ENCODE data around the gene ATXN7.

The ATXN7 gene

DNA sequence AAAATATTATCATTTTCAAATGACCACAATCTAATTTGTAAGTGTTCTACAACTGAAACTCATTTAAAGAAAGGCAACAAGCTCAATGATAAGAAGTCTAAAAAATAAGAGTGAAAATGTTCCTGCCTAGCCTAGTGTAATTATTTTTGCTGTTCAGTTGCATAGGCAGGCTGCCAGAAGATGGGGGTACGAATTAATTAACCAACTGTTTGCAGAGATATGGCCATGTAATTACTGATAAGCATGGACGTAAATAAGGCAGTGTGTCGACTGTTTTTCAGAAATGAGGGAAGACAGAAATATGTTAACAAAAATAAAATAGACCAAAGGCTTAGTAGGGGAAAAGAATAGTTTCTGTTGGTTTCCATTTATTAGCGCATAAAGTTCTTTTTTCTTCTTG, 73.3 kb downstream of the ATXN7 start:
- TF ChIP-seq POLR2AphosphoS5 (IDR thresholded peaks at IDR 0.05; ENCODE audit: low read depth, low read length) (no peak), SIN3A (IDR thresholded peaks at IDR 0.05; ENCODE audit: borderline replicate concordance, insufficient read depth, low read length) (no peak)

DNA sequence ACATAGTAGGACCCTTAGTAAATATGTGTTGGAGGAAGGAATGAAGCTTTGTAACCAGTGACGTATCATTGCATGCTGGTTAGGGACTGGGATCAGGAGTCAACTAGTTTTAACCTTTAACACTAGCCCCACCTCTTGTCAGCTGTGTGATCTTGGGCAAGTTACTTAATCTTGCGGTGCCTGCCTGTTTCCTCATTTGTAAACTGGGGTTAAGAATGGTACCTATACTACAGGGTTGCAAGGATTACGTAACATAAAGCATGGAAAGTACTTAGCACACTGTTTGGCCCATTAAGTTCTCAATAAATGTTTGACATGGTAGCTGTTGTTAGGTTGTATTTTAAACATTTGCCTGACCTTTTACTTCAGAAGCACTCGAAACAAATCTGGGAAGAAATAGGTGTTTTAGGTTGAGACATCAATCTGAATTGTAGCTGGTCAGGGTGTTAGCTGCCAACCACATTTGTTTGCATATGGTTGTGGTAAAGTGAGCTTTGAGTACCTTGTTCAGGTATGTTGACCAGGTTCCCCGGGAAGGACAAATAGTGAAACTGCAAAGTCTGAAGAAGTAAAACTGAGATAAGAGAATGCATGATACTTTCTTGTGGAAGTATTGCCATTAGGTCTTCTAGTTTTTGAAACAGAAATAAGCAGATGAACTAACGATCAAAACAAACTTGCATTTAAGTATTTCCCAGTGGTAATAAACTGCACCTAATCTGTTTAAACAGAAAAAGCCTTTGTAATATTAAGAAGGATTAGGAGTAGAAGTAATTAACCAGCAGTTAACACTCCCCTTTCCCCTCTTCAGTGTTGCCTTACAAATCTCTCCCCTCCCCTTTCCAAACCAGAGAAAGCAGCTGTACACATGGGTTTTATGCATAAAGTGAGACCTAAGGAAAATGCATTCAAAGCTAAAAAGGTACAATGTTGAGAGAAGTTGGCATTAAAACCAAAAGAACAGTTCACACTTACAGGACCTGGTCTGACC, 74.3 kb downstream of the ATXN7 start:
- TF ChIP-seq SIN3A (IDR thresholded peaks at IDR 0.05; ENCODE audit: borderline replicate concordance, insufficient read depth, low read length) (no peak), FOXP2 (optimal IDR thresholded peaks at IDR 0.05; ENCODE audit: borderline replicate concordance, extremely low read depth, extremely low read length, insufficient read depth) (no peak), TAF1 (IDR thresholded peaks at IDR 0.05; ENCODE audit: borderline replicate concordance, insufficient read depth, low read length) (no peak), POLR2AphosphoS5 (IDR thresholded peaks at IDR 0.05; ENCODE audit: low read depth, low read length) (no peak)
- TF ChIP-seq, protein P1, sequence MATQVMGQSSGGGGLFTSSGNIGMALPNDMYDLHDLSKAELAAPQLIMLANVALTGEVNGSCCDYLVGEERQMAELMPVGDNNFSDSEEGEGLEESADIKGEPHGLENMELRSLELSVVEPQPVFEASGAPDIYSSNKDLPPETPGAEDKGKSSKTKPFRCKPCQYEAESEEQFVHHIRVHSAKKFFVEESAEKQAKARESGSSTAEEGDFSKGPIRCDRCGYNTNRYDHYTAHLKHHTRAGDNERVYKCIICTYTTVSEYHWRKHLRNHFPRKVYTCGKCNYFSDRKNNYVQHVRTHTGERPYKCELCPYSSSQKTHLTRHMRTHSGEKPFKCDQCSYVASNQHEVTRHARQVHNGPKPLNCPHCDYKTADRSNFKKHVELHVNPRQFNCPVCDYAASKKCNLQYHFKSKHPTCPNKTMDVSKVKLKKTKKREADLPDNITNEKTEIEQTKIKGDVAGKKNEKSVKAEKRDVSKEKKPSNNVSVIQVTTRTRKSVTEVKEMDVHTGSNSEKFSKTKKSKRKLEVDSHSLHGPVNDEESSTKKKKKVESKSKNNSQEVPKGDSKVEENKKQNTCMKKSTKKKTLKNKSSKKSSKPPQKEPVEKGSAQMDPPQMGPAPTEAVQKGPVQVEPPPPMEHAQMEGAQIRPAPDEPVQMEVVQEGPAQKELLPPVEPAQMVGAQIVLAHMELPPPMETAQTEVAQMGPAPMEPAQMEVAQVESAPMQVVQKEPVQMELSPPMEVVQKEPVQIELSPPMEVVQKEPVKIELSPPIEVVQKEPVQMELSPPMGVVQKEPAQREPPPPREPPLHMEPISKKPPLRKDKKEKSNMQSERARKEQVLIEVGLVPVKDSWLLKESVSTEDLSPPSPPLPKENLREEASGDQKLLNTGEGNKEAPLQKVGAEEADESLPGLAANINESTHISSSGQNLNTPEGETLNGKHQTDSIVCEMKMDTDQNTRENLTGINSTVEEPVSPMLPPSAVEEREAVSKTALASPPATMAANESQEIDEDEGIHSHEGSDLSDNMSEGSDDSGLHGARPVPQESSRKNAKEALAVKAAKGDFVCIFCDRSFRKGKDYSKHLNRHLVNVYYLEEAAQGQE (IDR thresholded peaks at IDR 0.05; ENCODE audit: insufficient read depth in 1 of 2, low read depth in 2 of 2, low read length in 2 of 2) = no peak

DNA sequence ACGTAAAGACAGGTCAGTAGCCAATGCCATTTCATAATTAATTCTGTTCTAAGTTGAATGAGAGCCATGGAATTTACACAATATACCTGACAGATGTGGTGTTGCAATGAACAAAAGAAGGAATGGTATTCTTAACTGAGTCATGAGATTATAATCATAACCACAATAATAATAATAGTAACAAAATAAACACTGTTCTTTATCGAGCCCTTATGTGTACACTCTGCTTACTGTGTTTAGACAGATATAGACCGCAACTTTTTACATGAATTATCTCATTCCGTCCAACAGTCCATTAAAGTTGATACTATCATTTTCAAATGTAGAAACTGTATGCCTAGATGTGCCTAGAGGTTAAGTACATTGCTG, 76.7 kb downstream of the ATXN7 start:
- TF ChIP-seq FOXP2 (optimal IDR thresholded peaks at IDR 0.05; ENCODE audit: borderline replicate concordance, extremely low read depth, extremely low read length, insufficient read depth) (no peak), TAF1 (IDR thresholded peaks at IDR 0.05; ENCODE audit: borderline replicate concordance, insufficient read depth, low read length) (no peak), POLR2AphosphoS5 (IDR thresholded peaks at IDR 0.05; ENCODE audit: low read depth, low read length) (no peak), SIN3A (IDR thresholded peaks at IDR 0.05; ENCODE audit: borderline replicate concordance, insufficient read depth, low read length) (no peak)
- TF ChIP-seq, protein P1 (IDR thresholded peaks at IDR 0.05; ENCODE audit: insufficient read depth in 1 of 2, low read depth in 2 of 2, low read length in 2 of 2) = no peak

DNA sequence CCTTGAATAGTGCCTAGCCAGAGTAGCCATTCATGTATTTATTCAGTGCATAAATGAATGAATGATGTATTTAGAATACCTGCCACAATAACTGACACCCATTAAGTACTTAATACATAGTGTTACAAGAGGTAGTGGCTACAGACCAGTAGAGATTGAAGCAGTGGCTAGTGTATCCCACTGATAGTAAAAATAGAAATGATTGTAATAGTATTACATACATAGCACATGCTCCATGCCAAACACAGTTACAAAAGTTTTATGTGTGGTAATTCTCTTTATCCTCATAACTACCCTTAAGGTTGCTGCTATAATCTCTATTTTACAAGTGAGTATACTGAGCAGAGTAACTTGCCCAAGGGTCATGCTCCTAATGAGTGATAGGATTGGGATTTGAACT, 78.9 kb downstream of the ATXN7 start:
- TF ChIP-seq FOXP2 (optimal IDR thresholded peaks at IDR 0.05; ENCODE audit: borderline replicate concordance, extremely low read depth, extremely low read length, insufficient read depth) (no peak), TAF1 (IDR thresholded peaks at IDR 0.05; ENCODE audit: borderline replicate concordance, insufficient read depth, low read length) (no peak), POLR2AphosphoS5 (IDR thresholded peaks at IDR 0.05; ENCODE audit: low read depth, low read length) (no peak), SIN3A (IDR thresholded peaks at IDR 0.05; ENCODE audit: borderline replicate concordance, insufficient read depth, low read length) (no peak)
- TF ChIP-seq, protein P1 (IDR thresholded peaks at IDR 0.05; ENCODE audit: insufficient read depth in 1 of 2, low read depth in 2 of 2, low read length in 2 of 2) = no peak

DNA sequence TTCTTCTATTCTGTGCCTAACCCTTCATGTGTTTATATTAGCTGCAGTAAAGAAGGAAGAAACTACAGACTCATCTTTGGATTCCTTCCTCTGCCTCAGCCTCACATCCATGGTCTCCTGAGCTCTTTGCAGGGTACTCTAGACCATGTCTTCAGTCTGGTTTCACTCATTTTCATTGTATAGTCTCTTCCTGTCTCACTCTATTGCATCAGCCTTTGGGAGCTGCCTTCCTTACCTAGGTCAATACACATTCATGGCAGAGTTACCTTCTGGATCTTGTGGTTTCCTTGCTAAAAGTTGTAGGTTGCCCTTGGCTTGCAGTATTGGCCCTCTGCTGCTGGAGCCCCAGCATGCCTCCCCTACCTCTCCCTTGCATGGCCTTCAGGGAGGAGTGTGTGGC, 80.0 kb downstream of the ATXN7 start:
- no peak for TF ChIP-seq SIN3A (IDR thresholded peaks at IDR 0.05; ENCODE audit: borderline replicate concordance, insufficient read depth, low read length)

DNA sequence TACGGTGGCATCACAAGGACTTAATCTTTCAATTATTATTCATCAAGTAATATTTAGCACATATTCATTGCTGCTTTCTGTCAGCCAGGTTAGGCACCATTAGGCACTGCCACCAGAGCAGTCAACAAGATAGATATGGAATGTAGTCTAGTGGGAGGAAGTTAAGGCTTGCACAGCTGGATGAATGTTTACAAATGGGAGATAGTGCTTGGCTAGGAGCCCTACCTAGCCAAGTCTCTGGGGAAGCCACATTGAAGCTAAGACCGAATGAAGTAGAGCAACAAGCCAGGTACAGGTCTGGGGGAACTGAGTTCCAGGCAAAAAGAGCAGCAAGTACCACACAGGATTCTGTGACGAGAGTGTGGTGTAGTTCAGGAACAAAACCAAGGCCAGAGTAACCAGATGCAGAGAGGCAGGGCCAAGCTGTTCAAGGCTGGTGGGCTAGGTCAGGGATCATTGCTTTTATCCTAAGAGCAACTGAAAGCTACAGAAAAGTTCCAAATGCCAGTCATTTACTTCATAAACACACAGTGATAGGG, 82.0 kb downstream of the ATXN7 start:
- TF ChIP-seq POLR2AphosphoS5 (IDR thresholded peaks at IDR 0.05; ENCODE audit: low read depth, low read length) (no peak), FOXP2 (optimal IDR thresholded peaks at IDR 0.05; ENCODE audit: borderline replicate concordance, extremely low read depth, extremely low read length, insufficient read depth) (no peak), TAF1 (IDR thresholded peaks at IDR 0.05; ENCODE audit: borderline replicate concordance, insufficient read depth, low read length) (no peak), SIN3A (IDR thresholded peaks at IDR 0.05; ENCODE audit: borderline replicate concordance, insufficient read depth, low read length) (no peak)
- TF ChIP-seq, protein P1 (IDR thresholded peaks at IDR 0.05; ENCODE audit: insufficient read depth in 1 of 2, low read depth in 2 of 2, low read length in 2 of 2) = no peak

Measured in PFSK-1 (cell line).